Hepatocyte (in vitro differentiated cells): ENCODE results near the gene TMPO. TPM values are rescaled to one million over a fixed set of nuclear protein-coding genes. Genes with fewer than 3 reads are reported as not detected.

Source experiments
- DNase-seq: peaks from one replicate; pipeline ENCODE4 v3.0.0-alpha.2; 2016; ENCODE audit warnings: low spot score
- H2AFZ ChIP-seq: fragments of 200-600 bp; sonication (generic); 2 replicates; pipeline ENCODE4 v1.6.0; 2016; ENCODE audit warnings: antibody characterized with exemption, mild to moderate bottlenecking
- H3K27ac ChIP-seq: fragments of 200-600 bp; sonication (generic); 2 replicates; pipeline ENCODE4 v1.5.1; 2016; ENCODE audit warnings: mild to moderate bottlenecking
- H3K27me3 ChIP-seq: fragments of 200-600 bp; sonication (generic); 2 replicates; pipeline ENCODE4 v1.6.1; 2016
- H3K36me3 ChIP-seq: fragments of 200-600 bp; sonication (generic); replicated peaks from 2 replicates; pipeline ENCODE4 v1.5.1; 2016; ENCODE audit warnings: low read depth; ENCODE audit not compliant: insufficient read depth
- H3K4me1 ChIP-seq: fragments of 200-600 bp; sonication (generic); 2 replicates; pipeline ENCODE4 v1.5.1; 2016; ENCODE audit warnings: mild to moderate bottlenecking, moderate library complexity; ENCODE audit not compliant: insufficient read depth
- H3K4me2 ChIP-seq: fragments of 200-600 bp; sonication (generic); 2 replicates; pipeline ENCODE4 v1.6.0; 2016
- H3K4me3 ChIP-seq: fragments of 200-600 bp; sonication (generic); 2 replicates; pipeline ENCODE4 v1.5.1; 2016; ENCODE audit warnings: mild to moderate bottlenecking
- H3K79me2 ChIP-seq: fragments of 200-600 bp; sonication (generic); 2 replicates; pipeline ENCODE4 v1.6.0; 2017; ENCODE audit warnings: mild to moderate bottlenecking
- H3K9me2 ChIP-seq: fragments of 200-600 bp; sonication (generic); replicated peaks from 2 replicates; pipeline ENCODE4 v1.6.0; 2017; ENCODE audit warnings: mild to moderate bottlenecking; ENCODE audit not compliant: insufficient read depth
- H3K9me3 ChIP-seq: fragments of 200-600 bp; sonication (generic); 2 replicates; pipeline ENCODE4 v1.5.1; 2016; ENCODE audit warnings: low read depth, mild to moderate bottlenecking
- H4K20me1 ChIP-seq: fragments of 200-600 bp; sonication (generic); 2 replicates; pipeline ENCODE4 v1.6.0; 2016; ENCODE audit warnings: mild to moderate bottlenecking; ENCODE audit not compliant: insufficient read depth, poor library complexity, severe bottlenecking
- CTCF ChIP-seq: fragments of 200-600 bp; sonication (generic); IDR thresholded peaks from 2 replicates; pipeline ENCODE4 v1.5.1; 2016; ENCODE audit warnings: antibody characterized with exemption, mild to moderate bottlenecking; ENCODE audit not compliant: poor library complexity
- EZH2 ChIP-seq: fragments of 200-600 bp; sonication (generic); IDR thresholded peaks from 2 replicates; pipeline ENCODE4 v1.6.1; 2016; ENCODE audit warnings: antibody characterized with exemption, mild to moderate bottlenecking, borderline replicate concordance
- EZH2phosphoT487 ChIP-seq: fragments of 200-600 bp; sonication (generic); IDR thresholded peaks from one replicate; pipeline ENCODE4 v1.6.1; 2018; ENCODE audit warnings: antibody characterized with exemption, mild to moderate bottlenecking, low read depth, moderate library complexity; ENCODE audit not compliant: unreplicated experiment, severe bottlenecking
- WGBS: methylation state at CpG from one replicate; pipeline ENCODE4 v1.1.6; 2016; ENCODE audit warnings: low lambda C conversion rate; ENCODE audit errors: missing lambda C conversion rate; 5-methylcytosine and 5-hydroxymethylcytosine counted together
- polyA plus RNA-seq: library from polyadenylated mRNA; unstranded; fragments of >200 nt; fragmentation: Nextera tagmentation; extraction: Ambion mirVana; gene quantifications from 2 replicates; pipeline ENCODE4 v1.2.1, GENCODE V29; 2016
- total RNA-seq: library from RNA; depleted of rRNA; stranded (reverse); fragments of >200 nt; gene quantifications from 2 replicates; pipeline ENCODE4 v1.2.3, GENCODE V29; 2014

TMPO gene
- total and polyA plus RNA-seq, 2 experiments from 2014 or later: 28.1 to 115 TPM

- H2AFZ ChIP-seq: no peak overlapping the region
Observed at GRCh38 chr12:98579347-98579746, 64.0 kb downstream of the TMPO start.

GRCh38 chr12:98579835-98580234 lies 64.4 kb downstream of the TMPO start:
- H3K27ac ChIP-seq: no peak overlapping the region
- H4K20me1 ChIP-seq: no peaks in the 10 kb centered on the region
- no peak for TF ChIP-seq EZH2phosphoT487
- TF ChIP-seq CTCF: no peak
- no peak for TF ChIP-seq EZH2
- no peak for DNase-seq
- H3K4me2 ChIP-seq: no peak overlapping the region
- no peak overlapping the region for H2AFZ ChIP-seq
- WGBS: 94% methylated on average over 3 of the region's 3 CpGs
- H3K4me1 ChIP-seq: peaks cover 5% of the 10 kb centered on the region
- no peaks in the 10 kb centered on the region for H3K79me2 ChIP-seq
- no peaks in the 10 kb centered on the region for H3K9me2 ChIP-seq
- no peaks in the 10 kb centered on the region for H3K9me3 ChIP-seq
- H3K36me3 ChIP-seq: no peaks in the 10 kb centered on the region
- H3K4me3 ChIP-seq: no peak overlapping the region
- H3K27me3 ChIP-seq: no peaks in the 10 kb centered on the region

More at GRCh38 chr12:98579347-98579746, 64.0 kb downstream of the TMPO start:
- TF ChIP-seq EZH2 (no peak), EZH2phosphoT487 (no peak), CTCF (no peak)
- Histone ChIP-seq H3K36me3 (no peaks in the 10 kb centered on the region), H3K79me2 (no peaks in the 10 kb centered on the region), H3K4me1 (peaks cover 5% of the 10 kb centered on the region), H3K4me2 (no peak overlapping the region), H3K9me3 (no peaks in the 10 kb centered on the region), H4K20me1 (no peaks in the 10 kb centered on the region), H3K27me3 (no peaks in the 10 kb centered on the region), H3K4me3 (no peak overlapping the region), H3K9me2 (no peaks in the 10 kb centered on the region), H3K27ac (peak overlapping the region; percentile 41)
- DNase-seq: no peak
- 67% methylated on average over 5 of the region's 5 CpGs for WGBS

GRCh38 chr12:98580695-98581094 lies 65.3 kb downstream of the TMPO start:
- Histone ChIP-seq H4K20me1 (no peaks in the 10 kb centered on the region), H3K9me3 (no peaks in the 10 kb centered on the region), H3K27me3 (no peaks in the 10 kb centered on the region), H3K79me2 (no peaks in the 10 kb centered on the region), H3K9me2 (no peaks in the 10 kb centered on the region), H3K4me2 (no peak overlapping the region), H3K27ac (no peak overlapping the region), H3K4me1 (peaks cover 5% of the 10 kb centered on the region), H3K4me3 (no peak overlapping the region), H2AFZ (no peak overlapping the region), H3K36me3 (no peaks in the 10 kb centered on the region)
- TF ChIP-seq EZH2phosphoT487 (no peak), CTCF (no peak), EZH2 (no peak)
- no peak for DNase-seq
- 93% methylated on average over 5 of the region's 5 CpGs for WGBS

GRCh38 chr12:98581101-98581500 lies 65.7 kb downstream of the TMPO start:
- Histone ChIP-seq H3K4me3 (no peak overlapping the region), H3K4me2 (no peak overlapping the region), H3K9me2 (no peaks in the 10 kb centered on the region), H3K9me3 (no peaks in the 10 kb centered on the region), H2AFZ (no peak overlapping the region), H3K4me1 (peaks cover 5% of the 10 kb centered on the region), H3K27ac (no peak overlapping the region), H3K79me2 (no peaks in the 10 kb centered on the region), H4K20me1 (no peaks in the 10 kb centered on the region), H3K27me3 (no peaks in the 10 kb centered on the region), H3K36me3 (no peaks in the 10 kb centered on the region)
- no peak for DNase-seq
- TF ChIP-seq EZH2 (no peak), EZH2phosphoT487 (no peak), CTCF (no peak)
- 79% methylated on average over 1 of the region's 1 CpG for WGBS
